Measurements from ENCODE around the gene AIFM3. TPM values are rescaled to one million over a fixed set of nuclear protein-coding genes. Genes with fewer than 3 reads are reported as not detected.
A peak's percentile ranks its signal among the peaks of the same experiment; 100 is the strongest.

Gene AIFM3
- total and polyA plus RNA-seq, 2 donors (not counting 3 experiments of a cell fraction or from before 2014, with no cell fraction given): 0.15 TPM; not detected in 1

GRCh38 chr22:20957102-20957682, 9.9 kb upstream of the AIFM3 start:
- peaks cover 0 to 5% of the 10 kb centered on the region in 2 experiments for H3K27me3 ChIP-seq (ENCODE audit: control insufficient read depth in 2 of 2, insufficient read depth in 2 of 2, low read length in 2 of 2)
- no peak overlapping the region for H3K27ac ChIP-seq (ENCODE audit: insufficient read depth, low read depth, low read length)
- H2AFZ ChIP-seq (ENCODE audit: low read depth, low read length): peak overlapping the region; percentile 79
- dilution Hi-C loops (cut with MboI; ENCODE audit: extremely low pct_ligation_motif_present, low sequenced_read_pairs): no loop called here
- peak overlapping the region; percentile 7 to 45 (median 24) for H3K4me3 ChIP-seq (replicated peaks in 1 of 3; ENCODE audit: insufficient read depth in 1 of 3, low read depth in 1 of 3, low read length in 3 of 3)
- FAIRE-seq (no peak), DNase-seq (ENCODE audit: low read depth, low spot score) (no peak)
- H3K4me1 ChIP-seq (ENCODE audit: control insufficient read depth, extremely low read depth, insufficient read depth, low read length): peaks cover 10% of the 10 kb centered on the region
- H3K9ac ChIP-seq (replicated peaks; ENCODE audit: extremely low read depth, insufficient read depth, low read length): peak overlapping the region; percentile 1
- TF ChIP-seq, protein P1, sequence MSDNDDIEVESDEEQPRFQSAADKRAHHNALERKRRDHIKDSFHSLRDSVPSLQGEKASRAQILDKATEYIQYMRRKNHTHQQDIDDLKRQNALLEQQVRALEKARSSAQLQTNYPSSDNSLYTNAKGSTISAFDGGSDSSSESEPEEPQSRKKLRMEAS (IDR thresholded peaks at IDR 0.05; ENCODE audit: insufficient read depth, insufficient read length): no peak
- TF ChIP-seq EZH2 (IDR thresholded peaks at IDR 0.05; ENCODE audit: borderline replicate concordance, low read depth, low read length, severe bottlenecking): peak; percentile 53
- H3K9me3 ChIP-seq (replicated peaks; ENCODE audit: control insufficient read depth, insufficient read depth, low read length): no peaks in the 10 kb centered on the region
- POLR2A ChIA-PET: interaction anchor here (1.1 kb wide), 1 partner anchor 71 kb away, joined by 4 read pairs; no protein-coding TSS in a partner anchor
- no TSS peak for BruUV-seq (replicated peaks)
- H3K36me3 ChIP-seq (ENCODE audit: control insufficient read depth in 2 of 2, extremely low read depth in 1 of 2, insufficient read depth in 2 of 2, low read length in 2 of 2): peaks cover 5 to 8% of the 10 kb centered on the region in 2 experiments
- no peaks in the 10 kb centered on the region for H3K9me1 ChIP-seq (replicated peaks; ENCODE audit: control insufficient read depth, extremely low read depth, insufficient read depth, low read length)
- CTCF ChIA-PET: interaction anchor here (0.8 to 4.5 kb wide), 6 partner anchors 11 to 72 kb away, joined by 3 to 27 read pairs (median 6); partner anchors contain the start of genes AIFM3, CRKL and LZTR1
- intact Hi-C loops (cut with micrococcal nuclease): loop anchor here (2.0 kb wide), 1 partner anchor 72 kb away; no protein-coding TSS in a partner anchor
- H3K79me2 ChIP-seq (ENCODE audit: control insufficient read depth, insufficient read depth, low read length): peaks cover 1% of the 10 kb centered on the region
- H3K4me2 ChIP-seq (ENCODE audit: insufficient read depth, low read length): peak overlapping the region; percentile 61
- H4K20me1 ChIP-seq (replicated peaks; ENCODE audit: control insufficient read depth, extremely low read depth, insufficient read depth, low read length): no peaks in the 10 kb centered on the region

DNA sequence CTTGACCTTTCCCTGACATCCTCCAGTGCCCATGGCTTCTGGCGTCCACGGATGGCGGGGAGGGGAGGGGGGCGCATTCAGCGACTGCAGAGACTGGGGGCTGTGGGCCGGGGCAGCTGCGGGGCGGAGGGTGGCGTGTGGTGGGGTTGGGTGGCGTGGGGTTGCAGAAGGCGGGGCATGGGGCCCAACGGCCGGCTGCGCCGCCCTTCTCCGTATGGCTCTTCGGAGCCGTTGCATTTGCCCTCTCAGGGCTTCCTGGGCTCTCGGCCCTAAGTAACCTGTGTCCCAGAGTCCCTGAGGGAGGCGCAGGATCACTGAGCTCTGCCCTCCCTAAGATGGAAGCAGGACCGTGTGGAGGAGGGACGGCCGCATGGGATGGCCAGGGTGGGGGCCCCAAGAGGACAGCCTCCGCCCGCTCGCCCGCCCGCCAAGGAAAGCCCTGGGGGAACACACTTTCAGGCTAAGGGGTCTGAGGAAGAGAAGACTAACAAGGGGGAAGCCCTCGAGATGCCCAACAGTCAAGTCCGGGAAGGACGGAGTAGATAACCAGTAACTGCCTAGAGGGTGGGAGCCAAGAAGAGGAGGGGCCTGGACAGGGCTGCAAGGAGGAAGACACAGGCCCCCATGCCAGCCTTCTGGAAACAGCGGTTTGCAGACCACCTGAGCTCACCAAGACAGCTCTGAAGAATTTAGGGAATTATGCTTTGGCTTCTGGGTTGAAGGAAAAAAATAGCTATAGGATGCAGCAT, 9.2 kb upstream of the AIFM3 start:
- H4K20me1 ChIP-seq (replicated peaks; ENCODE audit: control insufficient read depth, extremely low read depth, insufficient read depth, low read length): no peaks in the 10 kb centered on the region
- dilution Hi-C loops (cut with MboI; ENCODE audit: extremely low pct_ligation_motif_present, low sequenced_read_pairs) (no loop called here), intact Hi-C loops (cut with micrococcal nuclease) (loop anchor here (2.0 kb wide), 1 partner anchor 73 kb away; no protein-coding TSS in a partner anchor)
- peaks cover 0 to 6% of the 10 kb centered on the region in 2 experiments for H3K36me3 ChIP-seq (ENCODE audit: control insufficient read depth in 2 of 2, extremely low read depth in 1 of 2, insufficient read depth in 2 of 2, low read length in 2 of 2)
- H3K9me1 ChIP-seq (replicated peaks; ENCODE audit: control insufficient read depth, extremely low read depth, insufficient read depth, low read length): no peaks in the 10 kb centered on the region
- CTCF ChIA-PET: interaction anchor here (0.6 to 4.5 kb wide), 6 partner anchors 10 to 112 kb away, joined by 3 to 27 read pairs (median 6); partner anchors contain the start of genes AIFM3, CRKL and LZTR1
- no peaks in the 10 kb centered on the region for H3K9me3 ChIP-seq (replicated peaks; ENCODE audit: control insufficient read depth, insufficient read depth, low read length)
- peaks cover 10% of the 10 kb centered on the region for H3K4me1 ChIP-seq (ENCODE audit: control insufficient read depth, extremely low read depth, insufficient read depth, low read length)
- peaks cover 1% of the 10 kb centered on the region for H3K79me2 ChIP-seq (ENCODE audit: control insufficient read depth, insufficient read depth, low read length)
- H3K27me3 ChIP-seq (ENCODE audit: control insufficient read depth in 2 of 2, insufficient read depth in 2 of 2, low read length in 2 of 2): peaks cover 0 to 5% of the 10 kb centered on the region in 2 experiments
- H3K4me2 ChIP-seq (ENCODE audit: insufficient read depth, low read length): peak overlapping the region; percentile 61
- DNase-seq (ENCODE audit: low read depth, low spot score): no peak
- H2AFZ ChIP-seq (ENCODE audit: low read depth, low read length): peak overlapping the region; percentile 79
- peak overlapping the region; percentile 7 to 45 (median 24) for H3K4me3 ChIP-seq (replicated peaks in 1 of 3; ENCODE audit: insufficient read depth in 1 of 3, low read depth in 1 of 3, low read length in 3 of 3)
- BruUV-seq (replicated peaks): no TSS peak
- TF ChIP-seq, protein P1 (IDR thresholded peaks at IDR 0.05; ENCODE audit: insufficient read depth, insufficient read length): no peak
- no peak for TF ChIP-seq CTCF (IDR thresholded peaks at IDR 0.05; ENCODE audit: extremely low read depth in 1 of 2, insufficient read depth in 1 of 2, low read depth in 1 of 2, low read length in 2 of 2)
- no peak for TF ChIP-seq JUN (IDR thresholded peaks at IDR 0.05; ENCODE audit: borderline replicate concordance, insufficient read depth, insufficient read length, low read depth)
- TF ChIP-seq FOS (IDR thresholded peaks at IDR 0.05; ENCODE audit: borderline replicate concordance, insufficient read depth, low read length): no peak
- TF ChIP-seq MYC (IDR thresholded peaks at IDR 0.05; ENCODE audit: low read depth, low read length): no peak
- no peak for TF ChIP-seq POLR2A (IDR thresholded peaks at IDR 0.05; ENCODE audit: low read depth, low read length)
- TF ChIP-seq POLR2AphosphoS5 (IDR thresholded peaks at IDR 0.05; ENCODE audit: insufficient read depth, low read depth, low read length): no peak
- no peak for TF ChIP-seq GATA2 (IDR thresholded peaks at IDR 0.05; ENCODE audit: insufficient read depth, insufficient read length, low read depth, low read length)
- H3K27ac ChIP-seq (ENCODE audit: insufficient read depth, low read depth, low read length): no peak overlapping the region
- POLR2A ChIA-PET: interaction anchor here (1.1 kb wide), 1 partner anchor 72 kb away, joined by 4 read pairs; no protein-coding TSS in a partner anchor
- FAIRE-seq: peak; percentile 35
- H3K9ac ChIP-seq (replicated peaks; ENCODE audit: extremely low read depth, insufficient read depth, low read length): peak overlapping the region; percentile 1

All from endothelial cell of umbilical vein (primary cell).